Osteoblast (primary cell): Measurements from ENCODE around the gene NEDD1. TPM values are rescaled to one million over a fixed set of nuclear protein-coding genes. Genes with fewer than 3 reads are reported as not detected.

Experiments
- DNase-seq: peaks from one replicate; pipeline ENCODE4 v3.0.0; 2011; ENCODE audit warnings: low spot score, mixed read lengths; ENCODE audit not compliant: insufficient read length; ENCODE audit errors: missing footprints
- H2AFZ ChIP-seq: 2 replicates; pipeline ENCODE4 v1.6.0; 2011; ENCODE audit warnings: mild to moderate bottlenecking, low read length
- H3K27ac ChIP-seq: 2 replicates; pipeline ENCODE4 v1.5.1; 2011; ENCODE audit warnings: mild to moderate bottlenecking, low read depth, low read length, moderate library complexity
- H3K27me3 ChIP-seq: 2 replicates; pipeline ENCODE4 v1.6.0; 2012; ENCODE audit warnings: mild to moderate bottlenecking, control low read depth, inconsistent platforms, low read length, moderate library complexity; ENCODE audit not compliant: insufficient read depth
- H3K36me3 ChIP-seq: 2 replicates; pipeline ENCODE4 v1.5.1; 2011; ENCODE audit warnings: mild to moderate bottlenecking, low read length, control low read depth, moderate library complexity; ENCODE audit not compliant: insufficient read depth
- H3K4me1 ChIP-seq: 2 replicates; pipeline ENCODE4 v1.5.1; 2011; ENCODE audit warnings: mild to moderate bottlenecking, low read length, control low read depth, moderate library complexity; ENCODE audit not compliant: insufficient read depth
- H3K4me2 ChIP-seq: 2 replicates; pipeline ENCODE4 v1.6.0; 2011; ENCODE audit warnings: mild to moderate bottlenecking, low read length; ENCODE audit not compliant: insufficient read depth
- H3K4me3 ChIP-seq: fragments of 200-600 bp; sonication (generic); 3 replicates; pipeline ENCODE4 v1.5.1; 2012; ENCODE audit warnings: mild to moderate bottlenecking, low read length, inconsistent platforms; ENCODE audit not compliant: insufficient read depth
- H3K79me2 ChIP-seq: 2 replicates; pipeline ENCODE4 v1.6.0; 2012; ENCODE audit warnings: mild to moderate bottlenecking, low read length, control low read depth, inconsistent platforms; ENCODE audit not compliant: insufficient read depth
- H3K9me3 ChIP-seq: 2 replicates; pipeline ENCODE4 v1.5.1; 2011; ENCODE audit warnings: low read depth, low read length, control low read depth
- H4K20me1 ChIP-seq: 2 replicates; pipeline ENCODE4 v1.6.0; 2012; ENCODE audit warnings: mild to moderate bottlenecking, low read length, control low read depth; ENCODE audit not compliant: insufficient read depth
- total RNA-seq: library from RNA; depleted of rRNA; stranded (reverse); fragments of >200 nt; gene quantifications from 2 replicates; pipeline ENCODE4 v1.2.3, GENCODE V29; 2012
- TF ChIP-seq, protein P1 (sequence below): IDR thresholded peaks from 2 replicates; pipeline ENCODE4 v1.5.1; 2011; ENCODE audit warnings: mild to moderate bottlenecking, low read depth, low read length, moderate library complexity; ENCODE audit errors: extremely low read depth

The NEDD1 gene
- total RNA-seq, 1 donor: 33.3 TPM

- Histone ChIP-seq H3K36me3 (no peaks in the 10 kb centered on the region), H3K27me3 (no peaks in the 10 kb centered on the region), H3K79me2 (no peaks in the 10 kb centered on the region), H3K27ac (no peak overlapping the region), H3K4me3 (no peak overlapping the region), H3K4me1 (no peaks in the 10 kb centered on the region), H3K4me2 (no peak overlapping the region), H2AFZ (no peak overlapping the region), H4K20me1 (no peaks in the 10 kb centered on the region), H3K9me3 (no peaks in the 10 kb centered on the region)
- no peak for DNase-seq
- TF ChIP-seq, protein P1, sequence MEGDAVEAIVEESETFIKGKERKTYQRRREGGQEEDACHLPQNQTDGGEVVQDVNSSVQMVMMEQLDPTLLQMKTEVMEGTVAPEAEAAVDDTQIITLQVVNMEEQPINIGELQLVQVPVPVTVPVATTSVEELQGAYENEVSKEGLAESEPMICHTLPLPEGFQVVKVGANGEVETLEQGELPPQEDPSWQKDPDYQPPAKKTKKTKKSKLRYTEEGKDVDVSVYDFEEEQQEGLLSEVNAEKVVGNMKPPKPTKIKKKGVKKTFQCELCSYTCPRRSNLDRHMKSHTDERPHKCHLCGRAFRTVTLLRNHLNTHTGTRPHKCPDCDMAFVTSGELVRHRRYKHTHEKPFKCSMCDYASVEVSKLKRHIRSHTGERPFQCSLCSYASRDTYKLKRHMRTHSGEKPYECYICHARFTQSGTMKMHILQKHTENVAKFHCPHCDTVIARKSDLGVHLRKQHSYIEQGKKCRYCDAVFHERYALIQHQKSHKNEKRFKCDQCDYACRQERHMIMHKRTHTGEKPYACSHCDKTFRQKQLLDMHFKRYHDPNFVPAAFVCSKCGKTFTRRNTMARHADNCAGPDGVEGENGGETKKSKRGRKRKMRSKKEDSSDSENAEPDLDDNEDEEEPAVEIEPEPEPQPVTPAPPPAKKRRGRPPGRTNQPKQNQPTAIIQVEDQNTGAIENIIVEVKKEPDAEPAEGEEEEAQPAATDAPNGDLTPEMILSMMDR: no peak
Measured at GRCh38 chr12:96862326-96862725, 44.7 kb upstream of the NEDD1 start.

GRCh38 chr12:96864335-96864734, 42.7 kb upstream of the NEDD1 start:
- H3K4me2 ChIP-seq: no peak overlapping the region
- H4K20me1 ChIP-seq: no peaks in the 10 kb centered on the region
- TF ChIP-seq, protein P1: no peak
- H2AFZ ChIP-seq: no peak overlapping the region
- H3K27me3 ChIP-seq: no peaks in the 10 kb centered on the region
- no peak overlapping the region for H3K27ac ChIP-seq
- H3K9me3 ChIP-seq: no peaks in the 10 kb centered on the region
- H3K79me2 ChIP-seq: no peaks in the 10 kb centered on the region
- H3K4me1 ChIP-seq: no peaks in the 10 kb centered on the region
- no peak overlapping the region for H3K4me3 ChIP-seq
- DNase-seq: no peak
- H3K36me3 ChIP-seq: no peaks in the 10 kb centered on the region

- H3K9me3 ChIP-seq: no peaks in the 10 kb centered on the region
- no peak overlapping the region for H3K4me3 ChIP-seq
- no peaks in the 10 kb centered on the region for H4K20me1 ChIP-seq
- H2AFZ ChIP-seq: no peak overlapping the region
- no peak for DNase-seq
- no peaks in the 10 kb centered on the region for H3K27me3 ChIP-seq
- TF ChIP-seq, protein P1: no peak
- H3K79me2 ChIP-seq: no peaks in the 10 kb centered on the region
- no peak overlapping the region for H3K4me2 ChIP-seq
- H3K27ac ChIP-seq: no peak overlapping the region
- no peaks in the 10 kb centered on the region for H3K36me3 ChIP-seq
- no peaks in the 10 kb centered on the region for H3K4me1 ChIP-seq
Measured at GRCh38 chr12:96866801-96867590, 40.1 kb upstream of the NEDD1 start.

DNA sequence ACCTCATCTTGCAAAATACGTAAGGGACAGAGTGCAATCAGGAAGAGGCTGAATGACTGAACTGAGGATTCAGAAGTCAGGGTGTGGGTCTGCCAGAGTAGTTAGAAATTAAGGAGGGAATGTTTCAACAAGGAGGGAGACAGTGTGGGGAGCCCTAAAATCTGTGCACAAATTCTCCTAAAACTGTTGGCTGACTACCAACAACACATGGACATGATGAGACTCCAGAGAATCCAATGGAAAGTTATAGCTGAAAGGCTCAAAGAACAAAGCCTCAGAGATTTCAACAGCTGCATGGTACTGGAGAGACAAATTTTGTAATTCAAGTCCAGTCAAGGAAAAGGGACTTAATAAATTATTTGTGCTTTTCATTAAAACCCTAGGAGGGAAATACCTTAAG, 36.1 kb upstream of the NEDD1 start:
- Histone ChIP-seq H4K20me1 (no peaks in the 10 kb centered on the region), H3K4me2 (no peak overlapping the region), H3K36me3 (no peaks in the 10 kb centered on the region), H3K27me3 (no peaks in the 10 kb centered on the region), H3K27ac (no peak overlapping the region), H2AFZ (no peak overlapping the region), H3K79me2 (no peaks in the 10 kb centered on the region), H3K4me1 (peaks cover 4% of the 10 kb centered on the region), H3K4me3 (no peak overlapping the region), H3K9me3 (no peaks in the 10 kb centered on the region)
- TF ChIP-seq, protein P1: no peak
- DNase-seq: no peak
